ENCODE measurements around the gene TAF1D.
"Not testable (repeated sequence)": the region's sequence is repeated elsewhere in the genome, so short reads cannot be mapped to it uniquely, and the experiment has no call there.

TAF1D gene, protein sequence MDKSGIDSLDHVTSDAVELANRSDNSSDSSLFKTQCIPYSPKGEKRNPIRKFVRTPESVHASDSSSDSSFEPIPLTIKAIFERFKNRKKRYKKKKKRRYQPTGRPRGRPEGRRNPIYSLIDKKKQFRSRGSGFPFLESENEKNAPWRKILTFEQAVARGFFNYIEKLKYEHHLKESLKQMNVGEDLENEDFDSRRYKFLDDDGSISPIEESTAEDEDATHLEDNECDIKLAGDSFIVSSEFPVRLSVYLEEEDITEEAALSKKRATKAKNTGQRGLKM

DNA sequence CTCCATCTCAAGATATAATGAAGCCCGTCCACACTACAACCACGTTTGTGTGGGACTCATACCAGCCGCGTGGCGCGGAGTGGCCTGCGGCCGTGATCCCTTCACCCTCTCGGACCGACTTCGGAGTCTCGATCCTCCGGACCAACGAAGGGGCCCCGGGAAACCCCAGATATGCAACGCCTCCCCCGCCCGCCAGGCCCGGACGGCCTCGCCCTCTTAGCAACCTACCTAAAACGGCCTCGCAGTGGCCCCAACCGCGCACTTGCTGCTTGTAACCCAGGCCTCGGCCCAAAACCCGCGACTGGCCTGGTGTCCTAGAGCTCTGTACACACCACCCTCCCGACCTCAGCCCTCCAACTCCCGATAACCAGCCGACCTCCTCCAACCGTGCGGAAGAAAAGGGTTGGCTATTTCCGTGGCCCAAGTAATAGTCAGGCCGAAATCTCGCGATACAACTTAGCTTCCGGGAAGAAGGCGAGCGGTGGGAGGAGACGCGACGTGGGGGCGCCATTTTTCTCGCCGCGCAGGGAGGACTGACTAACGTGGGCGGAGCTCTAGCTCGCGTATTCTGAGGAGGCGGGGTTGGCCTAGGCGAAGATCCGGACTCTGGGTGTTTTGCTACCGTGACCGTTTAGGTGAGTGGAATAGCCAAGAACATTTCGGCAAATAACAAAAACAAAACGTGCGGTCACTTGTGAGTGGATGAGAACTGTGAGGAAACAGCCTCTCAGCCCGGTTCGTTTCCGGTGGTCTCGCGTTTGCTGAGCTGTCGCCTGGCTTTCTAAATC lies at the start of gene TAF1D, which contains the start of gene C11orf54:
TAF1D (minus strand) TSS at position 402 of the 788 bp plus-strand sequence. CDS start 2,191 bp downstream, outside the sequence.
C11orf54 (plus strand) TSS at position 579 of the 788 bp plus-strand sequence. CDS start 5,722 bp downstream, outside the sequence.
- peak; percentile 97 for DNase-seq (ENCODE audit: low spot score)

DNA sequence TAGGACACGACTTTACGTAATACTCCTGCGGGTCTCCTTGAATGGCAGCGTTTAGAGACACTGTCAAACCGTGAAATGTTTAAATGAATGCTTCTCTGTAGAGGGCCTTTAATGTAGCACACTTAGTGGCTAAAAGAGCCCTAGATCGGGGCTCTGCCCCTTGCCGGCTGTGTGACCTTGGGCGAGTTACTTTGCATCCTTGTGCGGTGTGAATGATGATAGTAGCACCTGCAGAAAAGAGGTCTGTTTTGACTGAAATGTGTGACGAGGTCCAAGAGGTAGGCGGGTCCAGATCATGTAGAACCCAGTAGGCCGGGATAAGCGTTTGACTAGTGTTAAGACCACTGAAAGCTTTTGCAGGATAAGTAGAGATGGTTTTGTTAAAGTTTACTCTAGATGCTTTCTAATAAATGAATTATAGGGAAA lies 43.7 kb upstream of the TAF1D start:
- DNase-seq (ENCODE audit: low spot score), result peak; percentile 59

DNA sequence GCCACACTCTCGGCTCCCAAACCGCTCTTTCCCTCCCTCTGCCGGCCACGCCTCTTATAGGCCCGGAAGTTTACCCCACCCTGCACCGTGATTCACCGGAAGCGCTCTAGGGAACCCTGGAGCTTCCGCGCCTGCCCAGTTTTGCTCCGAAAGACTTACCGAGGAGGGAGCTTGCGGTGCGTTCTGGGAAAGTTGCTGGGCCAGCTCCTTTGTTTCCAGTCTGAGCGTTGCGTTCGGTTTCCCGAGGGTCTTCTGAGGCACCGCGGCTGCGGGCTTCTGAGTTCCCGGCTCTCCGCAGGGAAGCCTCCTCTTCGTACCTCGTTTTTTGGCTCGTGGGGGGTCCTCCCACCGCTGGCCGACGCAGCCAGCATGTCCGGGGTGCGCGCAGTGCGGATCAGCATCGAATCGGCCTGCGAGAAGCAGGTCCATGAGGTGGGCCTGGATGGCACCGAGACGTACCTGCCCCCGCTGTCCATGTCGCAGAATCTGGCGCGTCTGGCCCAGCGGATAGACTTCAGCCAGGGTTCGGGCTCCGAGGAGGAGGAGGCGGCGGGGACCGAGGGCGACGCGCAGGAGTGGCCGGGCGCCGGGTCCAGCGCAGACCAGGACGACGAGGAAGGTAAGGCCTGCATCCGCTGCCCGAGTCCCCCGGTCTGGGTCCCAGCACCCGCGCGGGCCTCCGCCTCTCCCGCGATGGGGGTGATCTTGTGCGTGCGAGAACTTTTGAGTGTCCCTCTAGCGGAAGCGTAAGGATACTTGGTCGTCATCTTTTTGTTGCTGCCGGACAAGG lies 43.0 kb upstream of the TAF1D start, which contains the start of gene MED17:
MED17 (plus strand) TSS at position 138 of the 790 bp plus-strand sequence; CDS start at position 370, 232 bp downstream.
- DNase-seq (ENCODE audit: low spot score), result peak; percentile 93

DNA sequence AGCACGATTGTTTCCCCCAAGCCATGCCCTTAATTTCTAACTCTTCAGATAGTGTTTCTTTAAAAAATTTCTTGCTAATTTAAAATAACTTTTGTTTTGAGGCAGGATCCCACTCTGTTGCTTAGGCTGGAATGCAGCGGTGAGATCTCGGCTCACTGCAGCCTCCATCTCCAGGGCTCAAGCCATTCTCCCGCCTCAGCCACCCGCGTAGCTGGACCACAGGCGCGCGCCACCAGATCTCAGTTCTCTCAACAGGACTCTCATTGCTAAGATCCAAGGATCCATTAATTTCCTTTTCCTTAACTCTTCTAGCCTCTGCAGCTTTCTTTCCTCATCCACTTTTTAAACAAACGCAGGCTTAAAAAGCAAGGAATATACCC lies 42.5 kb upstream of the TAF1D start:
- no peak for DNase-seq (ENCODE audit: low spot score)

DNA sequence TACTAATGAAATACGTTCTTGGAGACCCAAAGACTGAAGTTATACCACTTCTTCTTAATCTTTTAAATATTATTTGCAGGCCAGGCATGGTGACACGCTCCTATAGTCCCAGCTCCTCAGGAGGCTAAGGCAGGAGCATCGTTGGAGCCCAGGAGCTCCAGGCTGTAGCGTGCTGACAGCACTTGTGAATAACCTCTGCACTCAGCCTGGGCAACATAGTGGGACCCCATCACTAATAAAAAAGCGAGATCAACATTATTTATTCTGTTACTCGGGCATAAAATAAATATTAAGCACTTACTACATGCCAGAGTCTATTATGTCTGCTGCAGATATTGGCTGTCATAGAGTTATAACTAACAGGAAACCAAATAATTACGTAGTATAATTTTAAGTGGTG lies 42.1 kb upstream of the TAF1D start:
- no peak for DNase-seq (ENCODE audit: low spot score)

DNA sequence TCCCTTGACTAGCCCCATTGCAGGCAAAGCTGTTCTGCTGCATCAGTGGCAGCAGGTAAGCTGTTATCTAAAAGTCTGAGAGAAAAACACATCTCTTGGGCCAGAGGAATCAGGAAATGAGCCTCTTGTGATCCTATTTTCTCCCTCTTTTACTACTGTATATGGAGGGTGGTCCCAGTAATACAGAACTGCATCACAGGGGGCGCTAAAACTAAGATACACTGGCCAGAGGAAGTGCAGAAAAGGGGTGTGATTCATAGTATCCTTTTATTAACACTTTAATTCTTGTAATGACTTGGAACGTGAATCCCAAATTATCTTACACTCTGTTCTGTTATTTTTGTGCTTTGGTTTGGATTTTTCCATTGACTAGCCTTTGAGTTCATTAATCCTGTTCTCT lies 34.0 kb upstream of the TAF1D start:
- peak; percentile 50 for DNase-seq (ENCODE audit: low spot score)

- DNase-seq (ENCODE audit: low spot score), result not testable (repeated sequence)
These were observed 33.3 kb upstream of the TAF1D start for GRCh38 chr11:93774560-93774959.

GRCh38 chr11:93773601-93774200 lies 32.4 kb upstream of the TAF1D start:
- DNase-seq (ENCODE audit: low spot score), result no peak

- no peak for DNase-seq (ENCODE audit: low spot score)
These were observed 31.8 kb upstream of the TAF1D start for GRCh38 chr11:93773045-93773477.

GRCh38 chr11:93772123-93772522 lies 30.8 kb upstream of the TAF1D start:
- DNase-seq (ENCODE audit: low spot score), result no peak

- no peak for DNase-seq (ENCODE audit: low spot score)
These were observed 28.9 kb upstream of the TAF1D start for GRCh38 chr11:93770160-93770559.

DNA sequence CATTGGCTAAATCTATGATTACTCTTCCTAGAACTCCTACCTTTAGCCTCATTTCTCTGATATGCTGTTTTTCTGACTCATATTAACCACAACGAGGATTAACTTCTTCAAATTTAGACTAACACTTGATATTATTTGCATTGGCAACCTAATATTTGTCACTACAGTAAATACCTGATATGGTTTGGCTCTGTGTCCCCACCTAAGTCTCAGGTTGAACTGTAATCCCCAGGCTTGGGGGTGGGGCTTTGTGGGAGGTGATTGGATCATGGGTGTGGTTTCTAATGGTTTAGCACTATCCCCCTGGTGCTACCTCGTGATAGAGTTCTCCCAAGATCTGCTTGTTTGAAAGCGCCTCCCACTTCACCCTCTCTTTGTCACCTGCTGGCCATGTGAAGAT lies 25.7 kb upstream of the TAF1D start:
- DNase-seq (ENCODE audit: low spot score), result no peak

- no peak for DNase-seq (ENCODE audit: low spot score)
These were observed 25.2 kb upstream of the TAF1D start for GRCh38 chr11:93766504-93766903.

DNA sequence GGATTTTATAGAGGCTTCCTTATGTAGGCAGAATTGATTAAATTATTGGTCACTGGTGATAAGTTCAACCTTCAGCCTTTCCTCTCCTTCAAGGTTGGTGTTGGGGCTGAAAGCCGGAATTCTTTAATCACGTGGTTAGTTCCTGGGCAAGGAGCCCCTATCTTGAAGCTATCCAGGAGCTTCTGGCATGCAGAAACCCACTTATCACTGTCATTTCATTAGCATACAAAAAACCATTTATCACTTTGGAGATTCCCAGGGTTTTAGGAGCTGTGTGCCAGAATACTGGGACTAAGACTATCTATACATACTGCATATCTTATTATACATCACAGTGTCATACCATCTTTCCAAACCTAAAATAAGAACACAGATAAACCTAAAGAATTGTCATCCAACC lies 24.3 kb upstream of the TAF1D start:
- DNase-seq (ENCODE audit: low spot score), result no peak

- DNase-seq (ENCODE audit: low spot score), result no peak
These were observed 20.6 kb upstream of the TAF1D start for GRCh38 chr11:93761910-93762309.

- DNase-seq (ENCODE audit: low spot score), result not testable (repeated sequence)
These were observed 17.8 kb upstream of the TAF1D start for GRCh38 chr11:93759123-93759522.

DNA sequence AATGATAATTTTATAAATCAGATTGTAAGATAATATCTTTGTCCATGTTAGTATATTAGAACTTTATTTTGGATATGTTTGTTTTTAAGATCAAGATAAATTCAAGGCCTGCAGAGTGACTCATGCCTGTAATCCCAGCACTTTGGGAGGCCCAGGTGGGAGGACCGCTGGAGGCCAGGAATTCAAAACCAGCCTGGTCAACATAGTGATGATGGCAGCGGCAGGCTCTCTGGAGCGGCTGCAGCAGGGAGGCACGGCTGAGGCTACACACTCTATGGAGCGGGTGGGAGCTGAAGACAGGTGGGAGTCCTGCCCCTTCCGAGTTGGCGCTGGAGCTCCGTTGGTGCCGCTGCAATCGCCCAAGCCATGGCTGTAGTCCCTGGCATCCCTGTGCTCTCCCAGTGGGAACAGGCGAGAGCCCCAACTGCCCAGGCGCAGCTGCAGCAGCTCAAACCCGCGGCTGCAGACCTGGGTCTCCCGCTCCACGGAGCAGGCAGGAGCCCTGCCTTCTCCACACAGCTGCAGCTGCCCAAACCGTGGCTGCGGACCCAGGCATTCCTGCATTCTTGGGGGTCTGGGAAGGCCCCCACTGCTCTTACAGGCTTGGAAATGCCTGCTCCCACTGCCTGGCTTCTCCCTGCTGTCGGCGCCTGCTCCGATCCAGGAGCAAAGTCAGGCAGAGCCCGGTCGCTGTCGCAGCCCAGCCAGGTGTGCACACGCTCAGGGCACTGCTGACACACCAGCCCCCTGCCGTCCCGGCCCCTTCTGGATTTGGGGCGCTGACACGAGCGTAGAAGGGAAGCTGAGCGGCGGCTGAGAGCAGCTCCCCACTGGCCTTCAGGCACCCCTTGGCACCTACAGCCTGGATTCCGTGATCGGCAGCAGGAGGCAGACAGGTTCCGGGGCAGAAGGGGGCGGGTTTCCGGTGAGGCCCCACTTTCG lies 16.9 kb upstream of the TAF1D start:
- no peak for DNase-seq (ENCODE audit: low spot score)

DNA sequence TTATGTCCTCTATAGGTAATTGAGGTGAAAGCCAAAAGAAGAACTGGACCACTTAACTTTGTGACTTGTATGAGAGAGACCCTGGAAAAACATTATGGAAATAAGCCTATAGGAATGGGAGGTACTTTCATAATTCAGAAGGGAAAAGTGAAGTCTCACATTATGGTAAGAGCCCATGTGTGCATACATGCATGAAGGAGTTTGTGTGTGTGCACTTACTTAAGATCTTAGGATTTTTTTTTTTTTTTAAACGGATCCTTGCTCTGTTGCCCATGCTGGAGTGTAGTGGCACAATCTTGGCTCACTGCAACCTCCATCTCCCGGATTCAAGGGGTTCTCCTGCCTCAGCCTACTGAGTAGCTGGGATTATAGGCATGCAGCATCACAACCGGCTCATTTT lies 16.0 kb upstream of the TAF1D start:
- DNase-seq (ENCODE audit: low spot score), result no peak

DNA sequence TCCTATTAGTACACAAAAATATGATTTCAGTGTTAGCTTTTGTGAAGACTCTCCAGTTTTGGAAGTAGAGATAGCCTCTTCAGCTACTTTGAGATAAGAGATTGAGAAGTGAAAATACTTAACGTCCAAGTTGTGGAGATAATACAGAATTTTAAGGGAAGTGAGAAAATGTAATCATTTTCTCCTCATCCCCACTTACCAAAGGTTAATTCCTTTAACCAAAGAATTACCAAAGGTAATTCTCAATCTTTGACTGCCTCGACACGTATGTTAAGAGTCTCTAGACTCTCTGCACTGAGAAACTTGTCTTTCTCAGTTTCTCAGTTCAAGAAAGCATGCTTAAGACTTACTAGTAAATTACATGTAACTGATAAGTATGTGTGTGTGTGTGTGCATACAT lies 15.5 kb upstream of the TAF1D start:
- no peak for DNase-seq (ENCODE audit: low spot score)

DNA sequence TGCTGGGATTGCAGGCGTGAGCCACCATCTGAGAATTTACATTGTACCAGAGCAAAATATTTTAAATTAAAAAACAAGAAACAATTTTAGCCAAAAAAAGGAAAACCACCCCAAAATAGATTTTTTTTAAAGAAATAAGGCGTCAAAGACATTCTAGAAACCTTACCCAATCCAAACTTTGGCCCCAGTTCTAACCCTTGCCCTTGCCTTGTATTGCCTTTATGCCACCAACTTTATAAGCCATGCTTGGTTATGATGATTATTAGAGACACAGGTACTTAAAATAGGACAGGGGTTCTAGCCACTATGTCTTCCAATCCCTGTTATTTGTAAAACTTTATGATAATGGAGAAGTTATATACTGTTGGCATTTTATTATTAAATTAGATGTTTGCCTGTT lies 11.9 kb upstream of the TAF1D start:
- no peak for DNase-seq (ENCODE audit: low spot score)

DNA sequence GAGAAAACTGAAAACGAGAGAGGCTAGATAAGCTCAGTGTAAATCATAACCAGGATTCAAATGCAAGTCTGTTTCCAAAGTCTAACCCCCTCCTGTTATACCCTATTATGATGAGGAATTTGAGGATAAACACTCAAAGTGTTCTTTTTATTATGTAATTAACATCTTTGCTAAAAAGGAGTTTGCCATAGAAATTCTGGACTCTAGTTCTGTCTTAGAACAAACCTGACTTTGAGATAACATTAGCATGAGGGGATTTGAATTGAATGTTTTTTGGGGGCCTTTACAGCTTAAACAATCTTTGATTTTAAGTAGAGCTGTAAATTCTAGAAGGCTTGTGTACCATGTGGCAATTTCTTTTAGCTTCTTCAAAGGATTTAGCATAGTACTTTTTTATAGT lies 9.7 kb upstream of the TAF1D start:
- no peak for DNase-seq (ENCODE audit: low spot score)

Data from RKO (cell line).